Measurements from ENCODE around the gene AKT1S1.

The AKT1S1 gene

GRCh38 chr19:49881672-49882394 lies 4.7 kb upstream of the AKT1S1 start:
- DNase-seq, result no peak

GRCh38 chr19:49881186-49881585 lies 4.0 kb upstream of the AKT1S1 start:
- DNase-seq, result no peak

- DNase-seq, result no peak
Measured at GRCh38 chr19:49880162-49880869, 3.2 kb upstream of the AKT1S1 start.

GRCh38 chr19:49879243-49879963 lies 2.2 kb upstream of the AKT1S1 start:
- DNase-seq, result no peak

GRCh38 chr19:49878744-49879070 lies 1.6 kb upstream of the AKT1S1 start:
- no peak for DNase-seq

- peak; percentile 33 for DNase-seq
Measured at GRCh38 chr19:49877879-49878743, 956 bp upstream of the AKT1S1 start.

- DNase-seq, result peak; percentile 47
Measured at GRCh38 chr19:49876422-49877019, 634 bp downstream of the AKT1S1 start.

GRCh38 chr19:49875857-49876421 lies 1.2 kb downstream of the AKT1S1 start:
- DNase-seq, result no peak

GRCh38 chr19:49875177-49875576 lies 2.0 kb downstream of the AKT1S1 start:
- no peak for DNase-seq

- DNase-seq, result no peak
Measured at GRCh38 chr19:49874503-49875157, 2.5 kb downstream of the AKT1S1 start.

GRCh38 chr19:49873834-49874233 lies 3.3 kb downstream of the AKT1S1 start:
- DNase-seq, result no peak

- no peak for DNase-seq
Measured at GRCh38 chr19:49873129-49873521, 4.0 kb downstream of the AKT1S1 start.

- DNase-seq, result no peak
Measured at GRCh38 chr19:49872245-49873128, 4.7 kb downstream of the AKT1S1 start.

- DNase-seq, result no peak
Measured at GRCh38 chr19:49871349-49871985, 5.7 kb downstream of the AKT1S1 start.

- no peak for DNase-seq
Measured at GRCh38 chr19:49870309-49870901, 6.8 kb downstream of the AKT1S1 start.

GRCh38 chr19:49869484-49870308 lies 7.5 kb downstream of the AKT1S1 start:
- DNase-seq, result peak; percentile 76

- DNase-seq, result no peak
Measured at GRCh38 chr19:49869009-49869483, 8.1 kb downstream of the AKT1S1 start.
